Adrenal gland (tissue), 12 donors: ENCODE data around the gene NSUN7. TPM values are rescaled to one million over a fixed set of nuclear protein-coding genes. Genes with fewer than 3 reads are reported as not detected.
A peak's percentile ranks its signal among the peaks of the same experiment; 100 is the strongest.
"Not testable (repeated sequence)": the region's sequence is repeated elsewhere in the genome, so short reads cannot be mapped to it uniquely, and the experiment has no call there.

Source experiments
- DNase-seq, 7 donors: peaks; one replicate each; pipeline ENCODE4 v3.0.0-alpha.2; 2019 to 2020
- H3K27ac ChIP-seq, 5 donors: fragments of 200-600 bp; sonication (generic) in 4 of 5; 1 replicate in 3 of 5; 2 replicates in 2 of 5; pipeline versions ENCODE4 v1.5.1 to v1.8.0; 2016 to 2020; ENCODE audit warnings: mild to moderate bottlenecking in 1 of 5
- H3K27me3 ChIP-seq: fragments of 200-600 bp; 2 replicates; pipeline ENCODE4 v1.8.0; 2021
- H3K36me3 ChIP-seq, 2 donors: fragments of 200-600 bp; replicated peaks in 1 of 2; 1 replicate in 1 of 2; 2 replicates in 1 of 2; pipeline versions ENCODE4 v1.5.1 to v1.8.0; 2018 to 2022
- H3K4me1 ChIP-seq, 2 donors: fragments of 200-600 bp; replicated peaks in 1 of 2; 1 replicate in 1 of 2; 2 replicates in 1 of 2; pipeline versions ENCODE4 v1.5.1 to v1.8.0; 2018 to 2021
- H3K4me3 ChIP-seq, 4 donors: fragments of 200-600 bp; sonication (generic) in 3 of 4; one replicate each; pipeline ENCODE4 v1.5.1; 2016 to 2018
- H3K9me3 ChIP-seq, 3 donors: fragments of 200-600 bp; sonication (generic) in 1 of 3; replicated peaks in 1 of 3; 1 replicate in 2 of 3; 2 replicates in 1 of 3; pipeline versions ENCODE4 v1.5.1 to v1.8.0; 2016 to 2021
- CTCF ChIP-seq, 6 experiments: fragments of 450-650 bp in 4 of 6; fragments of 200-600 bp in 2 of 6; sonication (generic) in 1 of 6; IDR thresholded peaks; 1 replicate in 5 of 6; 2 replicates in 1 of 6; pipeline versions ENCODE4 v1.5.1 to v1.8.0; 2016 to 2021; ENCODE audit warnings: antibody characterized with exemption in 6 of 6, mild to moderate bottlenecking in 2 of 6, moderate library complexity in 1 of 6
- POLR2A ChIP-seq, 2 donors: fragments of 450-650 bp; IDR thresholded peaks; one replicate each; pipeline ENCODE4 v1.6.1; 2017; ENCODE audit warnings: antibody characterized with exemption in 2 of 2, mild to moderate bottlenecking in 2 of 2, moderate library complexity in 1 of 2
- WGBS, 4 donors: extraction: QIAGEN DNeasy Blood & Tissue Kit in 2 of 4; methylation state at CpG; one replicate each; pipeline versions ENCODE4 v1.1.5 to v1.1.7; 2013 to 2017; 5-methylcytosine and 5-hydroxymethylcytosine counted together
- intact Hi-C, 2 donors: fragments of 100-400 bp; cut with DNase I; formaldehyde crosslinking; loops; one replicate each; pipeline versions ENCODE4 v1.14.1 to v1.15.0; 2022 to 2023
- polyA plus RNA-seq, 3 donors: library from polyadenylated mRNA; stranded (reverse); fragments of 200-250 nt in 2 of 3; fragments of 350-450 nt in 1 of 3; fragmentation: Illumina TruSeq in 1 of 3; extraction: RNeasy Lipid Tissue Mini Kit (QIAGEN cat#74804) in 1 of 3; gene quantifications; one replicate each; pipeline ENCODE4 v1.2.3, GENCODE V29; 2013 to 2014
- total RNA-seq, 9 donors: library from RNA; depleted of rRNA in 4 of 9; stranded (reverse); fragments of >200 nt in 4 of 9; fragments of 120-200 nt in 1 of 9; fragmentation: NEBNext Ultra II Directional in 1 of 9; extraction: Animal tissue kit (Norgen Biotek cat#: 25700) in 1 of 9; gene quantifications; one replicate each; pipeline versions ENCODE4 v1.1.0 to v1.2.4, GENCODE V29; 2013 to 2023
- donor health status: healthy with polysubstance abuse.
- donor health status: Bipolar disorder and iron deficiency.
- donor health status: DM: yes; HTN: yes; CAD: no.
- donor health status: DM: no; HTN: no; CAD: no.
- donor health status: DM: no; HTN: no; CAD: no.
- donor health status: DM: yes; HTN: yes; CAD: no.

The NSUN7 gene
- total and polyA plus RNA-seq, 12 donors, result 0.79 to 10.4 (median 2.1) TPM

GRCh38 chr4:40811956-40812355 lies 62.2 kb downstream of the NSUN7 start:
- WGBS, 4 donors, result 72 to 77% (median 73%) methylated on average over 7 of the region's 7 CpGs
- intact Hi-C loops, result no loop called here
- Histone ChIP-seq H3K9me3 (no peaks in the 10 kb centered on the region), H3K4me3 (no peak overlapping the region), H3K27ac (peak overlapping the region in 2 of 5 donors; percentile 58 to 78), H3K4me1 (no peaks in the 10 kb centered on the region), H3K36me3 (no peaks in the 10 kb centered on the region), H3K27me3 (no peaks in the 10 kb centered on the region)
- TF ChIP-seq POLR2A (IDR thresholded peaks at IDR 0.05), result no peak
- peak in 1 of 7 donors; percentile 17 for DNase-seq

GRCh38 chr4:40812386-40812785 lies 62.6 kb downstream of the NSUN7 start:
- Histone ChIP-seq H3K36me3 (no peaks in the 10 kb centered on the region), H3K4me3 (no peak overlapping the region), H3K9me3 (no peaks in the 10 kb centered on the region), H3K4me1 (no peaks in the 10 kb centered on the region), H3K27ac (peak overlapping the region in 2 of 5 donors; percentile 58 to 78), H3K27me3 (no peaks in the 10 kb centered on the region)
- intact Hi-C loops, result no loop called here
- peak in 1 of 7 donors; percentile 20 for DNase-seq
- TF ChIP-seq POLR2A (IDR thresholded peaks at IDR 0.05) (no peak), CTCF (IDR thresholded peaks at IDR 0.05) (no peak)
- 77 to 86% (median 83%) methylated on average over 8 of the region's 8 CpGs for WGBS, 4 donors

DNA sequence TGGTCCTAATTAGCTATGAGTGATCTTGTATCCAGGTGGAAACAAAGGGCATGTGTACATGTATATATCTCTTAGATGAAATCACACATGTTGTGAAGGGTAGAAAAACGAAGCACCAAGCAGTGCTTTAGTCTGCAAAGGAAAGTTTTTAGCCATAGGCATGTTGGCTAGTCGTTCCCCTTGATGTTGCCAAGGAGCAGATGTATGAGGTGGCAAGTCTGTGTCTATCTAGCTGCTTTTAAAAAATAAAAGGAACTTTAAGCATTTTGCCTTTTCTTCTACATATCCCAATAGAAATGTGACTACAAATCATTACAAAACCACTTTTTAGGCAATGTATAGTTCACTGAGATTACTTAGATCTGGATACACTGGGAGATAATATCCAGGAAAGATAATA lies 63.1 kb downstream of the NSUN7 start:
- H3K36me3 ChIP-seq, result no peaks in the 10 kb centered on the region
- no peak for DNase-seq
- intact Hi-C loops, result no loop called here
- peak overlapping the region in 3 of 5 donors; percentile 43 to 78 (median 58) for H3K27ac ChIP-seq
- no peaks in the 10 kb centered on the region for H3K4me1 ChIP-seq
- no peaks in the 10 kb centered on the region for H3K9me3 ChIP-seq
- H3K4me3 ChIP-seq, result no peak overlapping the region
- no peaks in the 10 kb centered on the region for H3K27me3 ChIP-seq
- TF ChIP-seq CTCF (IDR thresholded peaks at IDR 0.05) (no peak), POLR2A (IDR thresholded peaks at IDR 0.05) (no peak)
- WGBS, 4 donors, result 79 to 90% (median 86%) methylated on average over 2 of the region's 2 CpGs

GRCh38 chr4:40817157-40817556 lies 67.4 kb downstream of the NSUN7 start:
- H3K4me3 ChIP-seq, H3K27ac ChIP-seq, H3K27me3 ChIP-seq, H3K36me3 ChIP-seq, H3K9me3 ChIP-seq, H3K4me1 ChIP-seq, intact Hi-C loops: not testable (repeated sequence)
- DNase-seq, result peak in 1 of 7 donors; percentile 24
- 91 to 97% (median 94%) methylated on average over 6 of the region's 6 CpGs for WGBS, 4 donors

GRCh38 chr4:40820101-40820500 lies 70.3 kb downstream of the NSUN7 start:
- WGBS, 4 donors, result 96 to 99% (median 97%) methylated on average over 11 of the region's 11 CpGs
- H3K9me3 ChIP-seq, result no peaks in the 10 kb centered on the region
- no peaks in the 10 kb centered on the region for H3K27me3 ChIP-seq
- H3K4me1 ChIP-seq, result no peaks in the 10 kb centered on the region
- H3K4me3 ChIP-seq, result no peak overlapping the region
- intact Hi-C loops, result no loop called here
- H3K36me3 ChIP-seq, result peaks cover 0 to 13% of the 10 kb centered on the region in 2 donors
- DNase-seq, result peak in 1 of 7 donors; percentile 48
- H3K27ac ChIP-seq, result no peak overlapping the region
- no peak for TF ChIP-seq POLR2A (IDR thresholded peaks at IDR 0.05)
- no peak for TF ChIP-seq CTCF (IDR thresholded peaks at IDR 0.05)
